K562 (cell line): ENCODE data around the gene PKD1. TPM values are rescaled to one million over a fixed set of nuclear protein-coding genes. Genes with fewer than 3 reads are reported as not detected.

Source experiments
- ATAC-seq: fragments of 200-7000 bp; cut with Tn5 transposase; 3 replicates; pipeline ENCODE4 v1.9.1; 2020; ENCODE audit warnings: moderate library complexity
- BruUV-seq: library from RNA; stranded (reverse); fragments of 400-500 nt; replicated peaks from 2 replicates; lab custom pipeline; 2021; lab: Mats Ljungman, UMichigan
- CTCF ChIA-PET: fragments of 300-600 bp; formaldehyde crosslinking; extraction: SDS; loops from one replicate; lab custom pipeline; 2021; ENCODE audit warnings: low intra/inter-chr PET ratio; lab: Yijun Ruan, JAX
- POLR2A ChIA-PET: fragments of 300-600, 350-650 bp; sonication (Branson Sonifier 250); formaldehyde crosslinking; extraction: SDS; loops from one replicate; lab custom pipeline; 2021; ENCODE audit warnings: antibody characterized with exemption, inconsistent platforms; lab: Yijun Ruan, JAX
- DNase-seq, 4 experiments: peaks; one replicate each; pipeline versions ENCODE4 v3.0.0 to v3.0.0-alpha.2; 2011 to 2018; ENCODE audit warnings: low spot score in 3 of 4, mixed read lengths in 3 of 4; ENCODE audit errors: extremely low read depth in 1 of 4
- FAIRE-seq: peaks from 2 replicates; lab custom pipeline; 2011; peaks lifted over from hg19 to GRCh38; lab: Jason Lieb, UNC
- H2AFZ ChIP-seq: 2 replicates; pipeline ENCODE4 v1.6.0; 2011; ENCODE audit warnings: low read depth, low read length, control low read depth, inconsistent platforms
- H3K27ac ChIP-seq: fragments of 200-600 bp; 3 replicates; pipeline ENCODE4 v1.8.0; 2011; ENCODE audit warnings: low read depth, mild to moderate bottlenecking, control low read depth, inconsistent platforms, low read length, moderate library complexity, mixed read lengths; ENCODE audit errors: extremely low read depth
- H3K27me3 ChIP-seq, 2 experiments: fragments of 300-600 bp in 1 of 2; 2 replicates in 1 of 2; 3 replicates in 1 of 2; pipeline versions ENCODE4 v1.6.0 to v1.8.0; 2011; ENCODE audit warnings: inconsistent platforms in 2 of 2, low read length in 2 of 2, mild to moderate bottlenecking in 1 of 2, mixed read lengths in 1 of 2, moderate library complexity in 1 of 2; ENCODE audit not compliant: control insufficient read depth in 2 of 2, insufficient read depth in 2 of 2
- H3K36me3 ChIP-seq: fragments of 300-600 bp; 3 replicates; pipeline ENCODE4 v1.8.0; 2011; ENCODE audit warnings: mild to moderate bottlenecking, low read length, inconsistent platforms; ENCODE audit not compliant: control insufficient read depth, insufficient read depth
- H3K4me1 ChIP-seq, 2 experiments: fragments of 200-600 bp in 1 of 2; replicated peaks in 1 of 2; 2 replicates in 1 of 2; 3 replicates in 1 of 2; pipeline versions ENCODE4 v1.5.1 to v1.8.0; 2011; ENCODE audit warnings: inconsistent platforms in 2 of 2, low read length in 2 of 2, mild to moderate bottlenecking in 1 of 2, mixed read lengths in 1 of 2, moderate library complexity in 1 of 2; ENCODE audit not compliant: control insufficient read depth in 2 of 2, insufficient read depth in 2 of 2
- H3K4me2 ChIP-seq: 2 replicates; pipeline ENCODE4 v1.6.1; 2011; ENCODE audit warnings: low read length, control low read depth, inconsistent platforms, mixed read lengths; ENCODE audit not compliant: insufficient read depth
- H3K4me3 ChIP-seq: fragments of 200-600 bp; sonication (generic), shearing (Covaris generic); 2 replicates; pipeline ENCODE4 v1.5.1; 2016; ENCODE audit warnings: control low read depth, inconsistent platforms
- H3K79me2 ChIP-seq: fragments of 200-600 bp; 3 replicates; pipeline ENCODE4 v1.8.0; 2011; ENCODE audit warnings: low read length, inconsistent platforms; ENCODE audit not compliant: control insufficient read depth, insufficient read depth
- H3K9ac ChIP-seq, 2 experiments: 2 replicates each; pipeline versions ENCODE4 v1.6.0 to v1.6.1; 2011; ENCODE audit warnings: low read depth in 2 of 2, low read length in 2 of 2, control low read depth in 1 of 2, inconsistent platforms in 1 of 2, mild to moderate bottlenecking in 1 of 2, mixed read lengths in 1 of 2; ENCODE audit not compliant: insufficient read depth in 1 of 2
- H3K9me1 ChIP-seq: one replicate; pipeline ENCODE4 v1.6.0; 2011; ENCODE audit warnings: inconsistent platforms, mild to moderate bottlenecking, low read length, moderate library complexity; ENCODE audit not compliant: control insufficient read depth, insufficient read depth
- H3K9me3 ChIP-seq: replicated peaks from 2 replicates; pipeline ENCODE4 v1.5.1; 2011; ENCODE audit warnings: low read depth, low read length, inconsistent platforms; ENCODE audit not compliant: control insufficient read depth, insufficient read depth
- H4K20me1 ChIP-seq: replicated peaks from 2 replicates; pipeline ENCODE4 v1.6.1; 2011; ENCODE audit warnings: low read length, inconsistent platforms, mixed read lengths; ENCODE audit not compliant: control insufficient read depth, insufficient read depth
- ETV6 ChIP-seq, 3 experiments: fragments of 150-350 bp in 1 of 3; sonication (generic) in 1 of 3; formaldehyde crosslinking in 1 of 3; IDR thresholded peaks; 2 replicates each; pipeline versions ENCODE4 v1.6.1 to v1.8.0; 2014 to 2022; ENCODE audit warnings: borderline replicate concordance in 2 of 3, low read depth in 2 of 3, antibody characterized with exemption in 1 of 3, low read length in 1 of 3, mild to moderate bottlenecking in 1 of 3, missing genetic modification reagents in 1 of 3
- POLR2G ChIP-seq: fragments of 200-400 bp; formaldehyde crosslinking; IDR thresholded peaks from 2 replicates; pipeline ENCODE4 v1.6.1; 2017; ENCODE audit warnings: low read depth, mild to moderate bottlenecking, antibody characterized with exemption, low read length, moderate library complexity
- VEZF1 ChIP-seq: fragments of 200-800 bp; sonication (Bioruptor generic); IDR thresholded peaks from 2 replicates; pipeline ENCODE4 v1.6.1; 2017; ENCODE audit warnings: missing genetic modification characterization, missing compliant biosample characterization
- XRCC4 ChIP-seq: IDR thresholded peaks from one replicate; pipeline ENCODE4 v1.6.1; 2011; ENCODE audit not compliant: insufficient read depth, insufficient read length; ENCODE audit errors: extremely low read depth
- ZNF121 ChIP-seq: sonication (generic); formaldehyde crosslinking; conservative IDR thresholded peaks from 2 replicates; pipeline ENCODE4 v1.8.0; 2022; ENCODE audit warnings: missing genetic modification reagents
- ZNF175 ChIP-seq: fragments of 200-800 bp; sonication (Bioruptor generic); IDR thresholded peaks from 2 replicates; pipeline ENCODE4 v1.6.1; 2016; ENCODE audit warnings: low read depth, mild to moderate bottlenecking, missing genetic modification characterization, missing compliant biosample characterization
- ZNF263 ChIP-seq: sonication (generic); formaldehyde crosslinking; IDR thresholded peaks from 2 replicates; pipeline ENCODE4 v1.8.0; 2022; ENCODE audit warnings: mild to moderate bottlenecking, missing genetic modification reagents, borderline replicate concordance
- ZNF512 ChIP-seq: IDR thresholded peaks from 2 replicates; pipeline ENCODE4 v1.6.1; 2016; ENCODE audit warnings: missing genetic modification characterization, missing compliant biosample characterization
- WGBS: fragments of 100-300 bp; shearing (Covaris generic); methylation state at CpG from one replicate; pipeline ENCODE4 v1.1.6; 2016; ENCODE audit warnings: low coverage, mixed read lengths; ENCODE audit not compliant: insufficient coverage; ENCODE audit errors: missing lambda C conversion rate; 5-methylcytosine and 5-hydroxymethylcytosine counted together
- in situ Hi-C: fragments of 300-500 bp; cut with MboI; formaldehyde crosslinking; loops from 4 replicates; pipeline ENCODE4 v1.15.0; 2018; ENCODE audit warnings: inconsistent platforms, mixed read lengths
- intact Hi-C: fragments of 100-400 bp; cut with micrococcal nuclease; formaldehyde crosslinking; loops from 2 replicates; pipeline ENCODE4 v1.14.2; 2022
- polyA plus RNA-seq, 8 experiments: library from polyadenylated mRNA; depleted of rRNA in 4 of 8; stranded (reverse) in 5 of 8; unstranded in 3 of 8; fragments of >200 nt; fragmentation: Nextera tagmentation in 2 of 8; fragmentation: Illumina TruSeq in 1 of 8; extraction: Ambion mirVana in 2 of 8; extraction: Trizol in 1 of 8; gene quantifications; 2 replicates each; pipeline versions ENCODE4 v1.2.1 to v1.2.3, GENCODE V29; 2011 to 2014; ENCODE audit warnings: inconsistent platforms in 1 of 8, missing spikeins in 1 of 8
- total RNA-seq, 7 experiments: library from RNA; depleted of rRNA in 6 of 7; stranded (reverse); fragments of >200 nt in 6 of 7; fragmentation: Illumina TruSeq in 2 of 7; extraction: Trizol in 2 of 7; gene quantifications; 2 replicates each; pipeline versions ENCODE4 v1.2.1 to v1.2.3, GENCODE V29; 2011 to 2021; ENCODE audit warnings: low replicate concordance in 1 of 7

Gene PKD1
- total and polyA plus RNA-seq, 9 of the 15 experiments (the other 6 are each of a cell fraction or from before 2014, with no cell fraction given), result 0.23 to 93.5 (median 12.6) TPM

- H3K4me1 ChIP-seq, result peaks cover 7 to 84% of the 10 kb centered on the region in 2 experiments; a peak in 4 of 5 replicates
Observed at GRCh38 chr16:2042986-2043666, 92.6 kb downstream of the PKD1 start.

GRCh38 chr16:2042171-2042985 is 93.3 kb downstream of the PKD1 start:
- FAIRE-seq, result no peak
- H3K27me3 ChIP-seq, result no peaks in the 10 kb centered on the region
- peak overlapping the region in 1 of 2 experiments; percentile 76; a peak in 2 of 4 replicates for H3K9ac ChIP-seq
- no peak overlapping the region for H3K4me2 ChIP-seq
- peak; percentile 55 to 81 (median 69) for DNase-seq
- H3K4me1 ChIP-seq, result peaks cover 7 to 86% of the 10 kb centered on the region in 2 experiments; a peak in 4 of 5 replicates
- no peaks in the 10 kb centered on the region for H4K20me1 ChIP-seq
- H3K9me3 ChIP-seq, result no peaks in the 10 kb centered on the region
- peaks cover 35% of the 10 kb centered on the region; the same call in 1 of the 3 replicates for H3K36me3 ChIP-seq
- BruUV-seq, result no TSS peak
- 0 out of 3 replicates have a peak overlapping the region, but pooled peaks have one; percentile 15 for H3K27ac ChIP-seq
- POLR2A ChIA-PET, result interaction anchor here (1.0 kb wide), 1 partner anchor 113 kb away, joined by 3 read pairs; the partner anchor contains the start of gene TRAF7
- 84% methylated on average over 16 of the region's 22 CpGs for WGBS
- no peak for ATAC-seq
- H2AFZ ChIP-seq, result no peak overlapping the region
- H3K4me3 ChIP-seq, result no peak overlapping the region
- H3K9me1 ChIP-seq, result no peaks in the 10 kb centered on the region
- in situ Hi-C loops, result no loop called here
- CTCF ChIA-PET, result no interaction called here
- H3K79me2 ChIP-seq, result peaks cover 7% of the 10 kb centered on the region; the same call in 2 of the 3 replicates
- intact Hi-C loops, result no loop called here
- TF ChIP-seq ZNF121 (CRISPR knock-in tag) (no peak), ZNF512 (no peak), VEZF1 (peak; percentile 57), POLR2G (0 out of 2 replicates have a peak, but pooled peaks have one; percentile 41), ETV6 (IDR thresholded peaks at IDR 0.05; ENCODE audit: borderline replicate concordance in 1 of 2, low read depth in 2 of 2, low read length in 1 of 2) (no peak), ETV6 (CRISPR knock-in tag; IDR thresholded peaks at IDR 0.05; ENCODE audit: borderline replicate concordance) (no peak), XRCC4 (no peak)

More at GRCh38 chr16:2042986-2043666, 92.6 kb downstream of the PKD1 start:
- Histone ChIP-seq H3K36me3 (peaks cover 29% of the 10 kb centered on the region; the same call in 1 of the 3 replicates), H3K9me3 (no peaks in the 10 kb centered on the region), H3K27me3 (no peaks in the 10 kb centered on the region), H3K27ac (no peak overlapping the region), H4K20me1 (no peaks in the 10 kb centered on the region), H2AFZ (no peak overlapping the region), H3K4me2 (no peak overlapping the region), H3K4me3 (no peak overlapping the region), H3K9me1 (no peaks in the 10 kb centered on the region), H3K79me2 (peaks cover 11% of the 10 kb centered on the region; the same call in 2 of the 3 replicates), H3K9ac (peak overlapping the region in 1 of 2 experiments; percentile 74; a peak in 2 of 4 replicates)
- TF ChIP-seq ZNF263 (CRISPR knock-in tag), result peak; percentile 24; the same call in 1 of the 2 replicates
- no peak for TF ChIP-seq ZNF175 (CRISPR knock-in tag)
- intact Hi-C loops, result no loop called here
- DNase-seq (no peak), ATAC-seq (no peak), FAIRE-seq (no peak)
- in situ Hi-C loops, result no loop called here
- POLR2A ChIA-PET, result interaction anchor here (0.7 kb wide), 2 partner anchors 202 to 1075 kb away, joined by 3 to 4 read pairs; no protein-coding TSS in a partner anchor
- WGBS, result 85% methylated on average over 11 of the region's 11 CpGs
- no TSS peak for BruUV-seq
- CTCF ChIA-PET, result no interaction called here
